Stimulated activated CD4-positive, alpha-beta T cell treated with anti-CD3 and anti-CD28 coated beads, Interleukin-15, amount 100 ng/mL, for 1 hour (primary cell): Measurements from ENCODE around the gene TMPRSS13.
"Not testable (repeated sequence)": the region's sequence is repeated elsewhere in the genome, so short reads cannot be mapped to it uniquely, and the experiment has no call there.

ENCODE experiments used
- DNase-seq, 2 donors: peaks; one replicate each; pipeline ENCODE4 v3.0.0-alpha.2; 2020; ENCODE audit warnings: low read depth in 1 of 2, low spot score in 1 of 2

TMPRSS13 gene

GRCh38 chr11:117931331-117931950, 2.2 kb upstream of the TMPRSS13 start:
- DNase-seq, result no peak

- no peak for DNase-seq
Measured at GRCh38 chr11:117930668-117931330, 1.6 kb upstream of the TMPRSS13 start.

DNA sequence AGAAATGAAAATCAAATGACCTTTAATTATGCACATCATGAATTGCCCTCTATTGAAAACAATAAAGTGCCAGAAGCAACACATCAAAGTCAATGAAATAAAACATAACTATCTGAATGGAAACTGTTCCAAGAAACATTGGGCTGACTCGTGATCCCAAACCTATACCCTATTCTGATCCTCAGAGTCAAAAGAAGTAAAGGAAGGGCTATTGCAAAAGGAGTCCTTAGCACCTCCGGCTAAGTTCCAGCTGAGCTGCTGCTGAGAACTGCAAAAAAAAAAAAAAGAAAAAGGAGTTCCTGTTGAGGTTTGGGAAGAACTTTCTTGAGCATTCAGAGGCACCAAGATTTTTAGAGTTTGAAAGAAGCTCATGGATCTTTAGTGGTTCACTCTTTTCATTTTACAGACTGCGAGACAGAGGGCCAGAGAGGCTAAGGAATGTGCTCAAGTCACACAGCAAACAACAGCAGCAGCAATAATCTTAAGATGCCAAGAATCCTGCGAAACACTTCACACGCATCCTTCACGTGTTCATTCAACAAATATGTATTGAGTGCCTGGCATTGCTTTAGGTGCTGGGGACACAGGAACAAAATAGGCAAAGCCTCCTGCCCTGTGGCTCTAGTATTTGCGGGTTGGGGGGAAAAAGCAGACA, 841 bp upstream of the TMPRSS13 start:
- no peak for DNase-seq

DNA sequence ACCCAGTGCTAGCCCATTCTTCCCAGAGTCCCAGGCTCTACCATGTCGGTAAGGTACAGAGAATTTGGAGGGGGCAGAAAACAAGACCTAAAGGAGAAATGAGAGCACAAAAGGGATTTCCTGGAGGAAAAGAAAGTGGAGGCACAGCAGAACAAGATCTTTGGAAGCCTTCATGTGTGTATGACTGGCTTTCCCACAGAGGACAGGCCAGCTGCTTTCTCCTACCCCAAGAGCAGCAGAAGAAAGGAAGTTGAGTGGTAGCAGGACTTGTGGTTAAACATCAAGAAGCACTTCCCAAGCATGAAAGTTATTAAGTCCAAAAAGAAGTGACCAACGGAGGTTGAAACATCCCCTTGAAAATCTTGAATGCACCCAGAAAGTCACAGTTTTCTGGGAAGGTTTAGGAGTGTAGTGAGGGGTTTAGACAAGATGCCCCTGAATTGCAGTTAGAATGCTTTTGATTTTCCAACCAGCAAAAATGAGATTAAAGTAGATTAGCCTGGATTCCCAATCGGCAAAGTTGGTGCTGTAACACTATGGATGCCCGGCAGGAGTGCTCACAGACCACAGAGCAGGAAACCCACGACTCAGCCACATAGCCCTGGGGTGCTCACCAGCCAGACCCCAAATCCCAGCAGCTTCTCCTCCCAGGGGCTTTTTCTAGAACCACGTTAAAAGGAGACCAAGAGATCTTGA, 608 bp downstream of the TMPRSS13 start:
- DNase-seq, result no peak

DNA sequence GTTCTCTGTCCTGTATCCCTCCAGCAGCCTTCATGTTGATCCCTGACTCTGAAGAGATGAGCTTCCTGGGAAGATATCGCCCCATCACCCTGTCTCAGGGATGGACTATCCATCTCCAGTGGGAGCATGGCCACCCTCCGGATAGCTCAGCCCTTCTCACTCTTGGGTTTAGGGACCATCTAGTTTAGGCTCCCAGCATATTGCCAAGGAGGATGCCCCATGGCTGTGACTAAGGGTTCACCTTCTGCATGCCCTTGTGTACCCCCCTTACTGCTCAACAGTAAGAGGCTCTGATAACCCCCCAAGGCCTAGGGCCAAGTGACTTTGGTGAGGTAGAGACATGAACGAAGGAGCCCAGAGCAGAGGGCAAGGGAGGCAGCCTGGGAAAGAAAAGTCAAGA, 1.3 kb downstream of the TMPRSS13 start:
- DNase-seq, result no peak

GRCh38 chr11:117926166-117926565, 3.0 kb downstream of the TMPRSS13 start:
- DNase-seq, result not testable (repeated sequence)

DNA sequence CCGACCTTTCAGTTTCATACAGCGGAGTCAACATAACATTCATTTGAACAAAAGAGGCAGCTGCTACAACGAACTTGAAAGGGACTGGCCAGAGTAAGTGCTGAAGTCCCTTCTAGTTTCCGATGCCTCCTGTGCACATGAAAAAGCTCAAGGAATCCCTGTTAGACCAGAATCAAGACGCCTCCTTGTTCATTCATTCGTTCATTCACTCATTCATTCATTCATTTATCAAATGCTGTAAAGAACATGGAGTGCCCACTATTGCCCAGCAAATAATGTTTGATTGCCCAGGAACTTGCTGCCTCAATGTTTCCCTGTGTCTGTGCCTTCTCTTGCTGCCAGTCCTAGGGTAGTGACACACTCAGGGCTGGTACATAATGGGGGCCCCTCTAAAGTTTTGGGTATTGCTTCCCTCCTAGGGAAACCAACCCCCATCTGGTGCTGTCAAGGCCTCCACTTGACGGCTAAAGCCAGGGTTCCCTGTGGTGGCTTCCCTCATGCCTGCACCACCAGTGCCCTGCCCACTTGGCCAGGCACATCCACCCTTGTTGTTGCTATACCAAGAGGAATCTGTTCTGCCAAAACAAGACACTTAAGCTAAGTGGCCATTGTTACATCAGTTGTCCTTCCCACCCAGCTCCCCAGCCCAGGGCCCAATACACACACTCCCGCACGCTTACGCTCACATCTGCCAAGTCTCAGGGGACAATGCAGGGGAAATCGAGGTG, 3.8 kb downstream of the TMPRSS13 start:
- DNase-seq, result no peak

GRCh38 chr11:117924631-117925170, 4.5 kb downstream of the TMPRSS13 start:
- no peak for DNase-seq

DNA sequence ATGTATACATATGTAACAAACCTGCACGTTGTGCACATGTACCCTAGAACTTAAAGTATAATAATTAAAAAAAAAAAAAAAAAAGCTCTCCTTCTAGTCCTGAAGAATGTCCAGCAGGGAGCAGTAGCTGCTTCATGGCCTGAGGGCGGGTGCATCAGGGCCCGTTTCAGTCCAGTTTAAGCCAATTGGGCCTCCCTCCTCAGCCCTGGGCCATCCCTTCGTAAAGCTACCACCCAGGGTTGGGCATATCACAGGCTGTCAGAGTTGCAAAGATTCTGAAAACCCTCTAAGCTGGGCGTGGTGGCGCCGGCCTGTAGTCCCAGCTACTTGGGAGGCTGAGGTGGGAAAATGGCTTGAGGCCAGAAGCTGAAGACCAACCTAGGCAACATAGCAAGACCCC, 5.4 kb downstream of the TMPRSS13 start:
- DNase-seq, result no peak

DNA sequence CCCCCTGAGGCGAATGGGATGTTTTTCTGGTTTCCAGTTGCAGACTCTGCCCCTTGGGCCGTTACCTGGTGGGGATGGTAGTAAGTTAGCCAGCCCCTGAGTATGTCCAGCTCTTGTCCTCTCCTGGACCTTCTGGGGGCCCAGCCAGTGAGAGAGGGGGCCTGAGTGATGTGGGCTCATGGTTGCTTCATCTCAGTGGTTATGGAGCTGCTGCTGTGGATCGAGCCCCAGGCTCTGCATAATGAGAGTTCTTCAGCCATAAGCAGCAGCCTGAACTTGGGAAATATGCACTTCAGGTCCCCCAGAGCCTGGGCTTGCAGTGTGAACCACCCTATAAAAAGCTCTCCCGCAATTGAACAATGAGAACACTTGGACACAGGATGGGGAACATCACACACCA, 5.9 kb downstream of the TMPRSS13 start:
- DNase-seq, result no peak

- no peak for DNase-seq
Measured at GRCh38 chr11:117921893-117922292, 7.3 kb downstream of the TMPRSS13 start.

- no peak for DNase-seq
Measured at GRCh38 chr11:117921456-117921855, 7.7 kb downstream of the TMPRSS13 start.

- DNase-seq, result no peak
Measured at GRCh38 chr11:117919781-117920221, 9.4 kb downstream of the TMPRSS13 start.

GRCh38 chr11:117919341-117919740, 9.9 kb downstream of the TMPRSS13 start:
- no peak for DNase-seq

DNA sequence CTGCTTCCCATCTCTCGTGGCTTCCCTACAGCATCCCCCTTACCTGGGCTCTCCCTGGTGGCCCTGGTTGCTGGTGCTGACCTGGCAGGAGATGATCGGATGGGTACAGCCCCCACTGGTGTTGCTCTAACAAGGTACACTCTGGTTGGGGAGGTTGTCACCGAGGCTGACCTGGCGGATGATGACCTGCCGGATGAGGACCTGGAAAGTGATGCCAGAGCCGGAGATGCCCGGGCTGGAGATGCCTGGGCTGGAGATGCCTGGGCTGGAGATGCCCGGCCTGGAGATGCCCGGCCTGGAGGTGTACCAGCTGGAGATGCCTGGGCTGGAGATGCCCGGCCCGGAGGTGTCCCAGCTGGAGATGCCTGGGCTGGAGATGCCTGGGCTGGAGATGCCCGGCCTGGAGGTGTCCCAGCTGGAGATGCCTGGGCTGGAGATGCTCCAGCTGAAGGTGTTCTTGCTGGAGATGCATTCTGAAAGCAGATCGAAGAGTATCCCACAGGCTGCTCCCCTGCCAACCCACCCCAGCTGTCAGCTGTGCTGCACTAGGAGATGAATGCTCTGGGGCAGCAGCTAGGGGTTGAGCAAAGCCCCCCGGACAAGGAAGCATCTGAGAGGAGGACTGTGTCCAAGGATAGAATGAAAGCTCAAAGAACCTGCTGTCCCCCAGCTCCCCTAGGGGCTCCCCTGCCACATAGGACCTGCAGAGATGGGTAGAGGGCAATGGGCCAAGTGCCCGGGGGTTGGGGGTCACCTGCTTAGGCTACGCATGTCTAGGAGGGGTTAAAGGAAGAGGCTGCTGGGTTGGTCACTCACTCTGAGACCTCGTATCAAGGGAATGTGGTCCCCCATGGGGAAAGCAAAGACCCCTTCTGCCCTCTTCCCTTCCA, 10.6 kb downstream of the TMPRSS13 start:
- no peak for DNase-seq

GRCh38 chr11:117917591-117918151, 11.5 kb downstream of the TMPRSS13 start:
- no peak for DNase-seq

DNA sequence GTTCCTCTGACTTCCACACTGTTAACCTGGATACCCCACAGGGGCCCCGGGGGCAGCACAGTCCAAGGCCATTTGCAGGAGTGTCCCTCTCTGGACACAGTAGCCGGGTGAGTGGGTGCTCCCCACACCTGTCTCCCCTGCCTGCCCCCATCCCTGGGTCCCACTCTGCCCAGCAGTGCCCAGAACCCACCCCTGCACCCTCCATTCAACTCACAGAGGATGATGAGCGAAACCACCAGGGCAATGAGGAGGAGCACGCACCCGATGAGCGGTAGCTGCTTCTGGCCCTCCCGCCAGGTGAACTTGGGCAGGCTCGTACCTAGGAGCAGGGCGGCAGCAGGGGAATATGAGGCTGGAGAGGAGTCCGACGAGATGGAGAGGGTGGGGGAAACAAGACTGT, 12.2 kb downstream of the TMPRSS13 start:
- no peak for DNase-seq

GRCh38 chr11:117915672-117916235, 13.4 kb downstream of the TMPRSS13 start:
- no peak for DNase-seq

DNA sequence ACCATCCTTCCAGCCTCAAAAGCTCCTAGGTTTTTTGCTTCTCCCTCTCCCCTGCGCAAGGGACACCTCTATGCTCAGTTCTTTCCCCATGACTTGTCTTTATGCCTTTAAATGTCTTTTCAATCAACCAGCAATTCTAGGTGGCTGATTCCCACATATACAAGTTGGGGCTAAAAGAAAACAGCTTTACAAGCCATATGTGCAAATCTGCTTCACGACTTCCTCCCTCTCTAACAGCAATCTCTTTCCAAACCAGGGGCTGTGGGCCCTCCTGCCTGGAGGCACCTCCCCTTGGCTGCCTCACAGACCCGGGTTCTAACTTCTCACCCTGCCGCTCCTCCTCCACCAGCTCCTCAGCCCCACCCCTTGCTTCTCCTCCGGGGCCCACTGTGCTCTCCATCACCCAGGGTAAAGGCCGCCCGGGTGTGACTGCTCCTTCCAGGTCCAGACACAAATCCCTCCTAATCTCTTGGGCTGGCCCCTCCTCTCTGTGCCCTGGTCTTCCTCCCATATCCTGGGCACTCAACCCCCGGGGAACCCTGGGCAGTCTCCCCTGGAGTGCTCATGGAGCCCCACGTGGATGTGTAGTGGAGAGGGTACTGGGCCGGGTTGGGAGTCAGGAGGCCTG, 14.1 kb downstream of the TMPRSS13 start:
- no peak for DNase-seq
